DMS 273 treated with DMSO at 0.1 percent for 48 hours (cell line): ENCODE measurements around the gene ITPKB.
"Not testable (repeated sequence)": the region's sequence is repeated elsewhere in the genome, so short reads cannot be mapped to it uniquely, and the experiment has no call there.

Experiments
- DNase-seq: peaks from one replicate; lab custom pipeline; 2025; lab: John Stamatoyannopoulos, UW

ITPKB gene

GRCh38 chr1:226730836-226731235, 8.2 kb downstream of the ITPKB start:
- no peak for DNase-seq

DNA sequence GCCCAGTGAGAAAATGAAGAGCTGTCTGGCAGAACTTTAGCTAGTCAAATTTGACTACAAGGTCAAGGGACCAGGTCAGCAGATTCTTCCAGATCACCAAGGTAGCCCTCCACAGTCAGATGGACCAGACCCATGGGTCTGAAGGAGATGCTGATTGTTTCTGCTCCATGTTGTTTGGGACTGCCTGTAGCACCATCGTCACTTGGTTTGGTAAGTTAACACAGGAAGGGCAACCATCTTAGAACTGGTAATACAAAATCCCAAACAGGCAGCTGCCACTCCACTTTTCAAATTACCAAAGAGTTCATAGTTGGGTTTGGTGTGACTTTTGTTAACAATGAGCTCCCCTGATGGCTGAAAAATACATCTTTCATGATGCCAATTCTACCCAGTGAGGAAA, 9.0 kb downstream of the ITPKB start:
- no peak for DNase-seq

- no peak for DNase-seq
Observed at GRCh38 chr1:226728448-226728847, 10.6 kb downstream of the ITPKB start.

- DNase-seq = no peak
Observed at GRCh38 chr1:226725897-226726267, 13.2 kb downstream of the ITPKB start.

- DNase-seq = peak; percentile 72
Observed at GRCh38 chr1:226723657-226724532, 15.2 kb downstream of the ITPKB start.

GRCh38 chr1:226722901-226723656, 16.0 kb downstream of the ITPKB start:
- no peak for DNase-seq

DNA sequence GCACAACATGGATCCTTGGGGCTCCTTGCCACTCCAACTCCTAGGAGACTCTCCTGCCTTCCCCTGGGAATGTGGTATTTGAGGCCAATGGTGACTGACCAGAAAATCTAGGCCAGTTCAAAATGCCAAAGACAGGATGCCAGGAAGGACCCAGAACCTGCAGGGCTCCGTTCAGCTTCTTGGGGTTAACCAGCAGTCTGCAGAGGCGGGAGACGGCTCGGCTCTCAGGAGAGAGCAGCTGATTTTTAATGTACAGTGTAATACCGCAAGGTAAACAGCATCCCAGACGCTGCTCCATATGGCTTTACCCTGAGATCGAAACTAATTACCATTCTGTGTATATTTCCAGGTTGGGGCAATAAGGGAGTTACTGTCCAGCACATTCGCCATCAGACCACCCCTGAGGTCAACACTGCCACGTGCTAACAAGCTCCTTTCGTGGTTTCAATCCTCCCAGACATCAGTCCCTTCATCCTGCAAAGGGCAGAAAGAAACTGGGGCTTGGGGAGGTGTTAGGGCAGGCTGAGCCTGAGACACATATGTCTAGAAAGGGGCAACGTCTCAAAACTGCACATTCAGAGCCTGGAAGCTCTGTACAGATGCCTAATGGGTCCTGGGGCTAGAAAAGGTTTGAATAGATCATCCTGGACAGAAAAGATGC, 16.7 kb downstream of the ITPKB start:
- peak; percentile 90 for DNase-seq

DNA sequence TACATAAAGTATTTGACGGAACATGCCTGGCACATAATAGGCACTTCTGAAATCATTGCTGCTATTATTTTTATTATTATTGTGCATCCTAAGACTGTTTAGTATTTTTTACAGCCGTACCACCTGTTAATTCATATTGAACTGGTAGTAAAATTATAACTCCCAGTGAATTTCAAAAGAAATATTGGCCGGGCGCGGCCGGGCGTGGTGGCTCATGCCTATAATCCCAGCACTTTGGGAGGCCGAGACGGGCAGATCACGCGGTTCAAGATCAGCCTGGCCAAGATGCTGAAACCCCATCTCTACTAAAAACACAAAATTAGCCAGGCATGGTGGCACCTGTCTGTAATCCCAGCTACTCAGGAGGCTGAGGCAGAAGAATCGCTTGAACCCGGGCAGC, 18.5 kb downstream of the ITPKB start:
- DNase-seq = not testable (repeated sequence)

DNA sequence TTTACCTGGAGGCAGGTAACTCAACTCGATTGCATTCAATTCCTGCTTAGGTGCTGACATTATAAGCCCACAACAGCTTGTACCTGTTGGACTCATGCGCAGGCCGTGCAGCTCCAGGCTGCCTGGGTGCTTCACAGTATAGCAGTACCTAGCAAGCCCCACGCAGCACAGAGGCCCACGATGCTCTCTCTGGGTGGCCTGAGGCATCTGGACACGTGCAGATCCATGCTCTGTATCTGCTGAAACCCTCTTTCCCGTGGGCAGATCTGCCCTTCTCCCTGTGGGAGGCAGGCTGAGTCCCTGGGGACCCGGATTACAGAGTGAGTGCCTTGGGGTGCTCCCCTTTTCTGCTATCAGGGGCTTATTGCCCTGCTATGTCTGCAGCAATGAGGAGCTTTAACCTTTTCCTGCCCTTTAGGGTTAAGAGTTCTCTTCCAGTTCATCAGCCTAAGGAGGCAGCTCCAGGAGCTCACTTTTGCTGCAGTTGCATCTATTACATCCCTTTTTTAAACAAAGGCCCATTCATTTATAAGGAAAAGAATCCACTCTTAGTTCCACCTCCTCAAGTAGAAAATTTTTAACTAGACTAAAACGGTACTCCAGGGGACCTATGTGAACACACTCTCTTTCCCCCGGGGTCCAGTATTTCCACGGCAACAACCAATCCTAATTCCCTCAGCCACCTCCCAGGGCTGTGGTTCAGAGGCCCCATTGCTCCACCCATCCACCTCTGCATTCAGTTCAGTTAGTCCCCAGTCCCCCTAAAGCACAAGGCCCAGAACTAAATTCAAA, 19.3 kb downstream of the ITPKB start:
- DNase-seq = no peak

GRCh38 chr1:226717256-226717909, 21.7 kb downstream of the ITPKB start:
- no peak for DNase-seq

DNA sequence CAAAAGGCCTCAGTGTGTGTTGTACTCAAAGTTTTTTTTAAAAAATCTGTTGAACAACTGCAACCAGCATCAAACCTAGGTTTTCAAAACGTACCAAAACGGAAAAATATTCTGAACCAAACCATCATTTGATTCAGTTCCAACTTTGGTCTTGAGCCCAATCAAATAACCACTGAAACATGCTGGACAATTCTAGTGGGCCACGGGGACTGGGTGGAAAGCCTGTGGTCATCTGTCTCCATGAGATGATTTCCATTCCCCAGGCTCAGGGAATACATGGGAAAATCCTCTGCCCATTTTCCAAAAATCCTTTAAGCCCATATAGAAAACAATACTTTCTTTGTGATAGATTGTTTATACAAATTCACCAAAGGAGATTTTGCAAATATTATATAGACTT, 22.5 kb downstream of the ITPKB start:
- no peak for DNase-seq

DNA sequence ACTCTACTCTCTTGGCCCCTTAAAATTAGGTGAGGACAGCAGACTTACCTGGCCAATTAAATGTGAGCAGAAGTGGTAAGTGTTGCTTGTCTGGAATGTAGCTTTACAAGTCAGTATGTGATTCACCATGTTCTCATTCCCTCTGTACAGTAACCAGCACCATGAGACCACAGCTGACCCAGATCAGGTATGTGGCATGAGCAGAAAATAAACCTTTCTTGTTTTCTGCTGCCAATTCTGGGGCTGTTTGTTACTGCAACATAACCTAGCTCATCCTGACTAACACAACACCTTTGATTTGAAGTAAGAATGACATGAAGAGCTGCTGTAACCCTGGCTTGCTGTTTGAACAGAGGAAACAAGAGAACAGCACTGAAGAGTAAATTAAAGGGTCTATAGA, 24.9 kb downstream of the ITPKB start:
- DNase-seq = no peak

GRCh38 chr1:226712742-226713419, 26.2 kb downstream of the ITPKB start:
- no peak for DNase-seq

DNA sequence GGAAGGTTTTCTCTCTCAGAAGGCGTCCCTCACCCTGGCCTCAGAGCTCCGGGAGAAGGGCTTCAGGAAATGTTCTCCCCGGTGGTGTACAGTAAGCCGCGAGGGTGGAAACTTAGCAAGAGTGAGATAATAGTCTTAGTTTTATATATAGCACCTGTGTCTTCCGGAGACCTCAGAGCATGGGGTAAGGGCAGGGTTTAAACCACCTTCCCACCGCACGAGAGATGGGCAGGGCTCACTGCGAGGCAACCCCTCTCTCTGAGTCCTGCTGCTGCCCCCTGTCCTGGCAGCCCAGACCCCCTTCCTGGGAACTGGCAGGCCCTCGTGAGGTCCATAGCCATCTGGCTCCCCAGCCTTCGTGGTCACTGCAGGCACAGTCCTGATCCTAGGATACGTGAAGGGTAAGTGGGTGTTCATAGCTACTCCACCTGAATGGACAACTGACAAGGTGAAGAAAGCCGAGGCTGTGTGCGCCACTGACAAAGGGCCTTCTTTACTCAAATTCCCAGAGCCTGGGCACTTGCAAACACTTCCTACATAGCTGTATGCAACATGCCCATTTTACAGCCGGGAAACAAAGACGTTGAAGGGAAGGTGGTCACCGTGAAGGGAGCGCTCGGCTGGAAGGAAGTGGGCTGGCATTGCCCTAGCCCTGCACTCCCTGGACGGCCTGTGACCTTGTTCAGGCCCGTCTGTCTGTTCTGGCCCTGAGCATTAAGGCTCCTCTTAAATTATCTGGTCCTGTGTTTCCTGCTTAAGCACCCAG, 26.9 kb downstream of the ITPKB start:
- DNase-seq = no peak

DNA sequence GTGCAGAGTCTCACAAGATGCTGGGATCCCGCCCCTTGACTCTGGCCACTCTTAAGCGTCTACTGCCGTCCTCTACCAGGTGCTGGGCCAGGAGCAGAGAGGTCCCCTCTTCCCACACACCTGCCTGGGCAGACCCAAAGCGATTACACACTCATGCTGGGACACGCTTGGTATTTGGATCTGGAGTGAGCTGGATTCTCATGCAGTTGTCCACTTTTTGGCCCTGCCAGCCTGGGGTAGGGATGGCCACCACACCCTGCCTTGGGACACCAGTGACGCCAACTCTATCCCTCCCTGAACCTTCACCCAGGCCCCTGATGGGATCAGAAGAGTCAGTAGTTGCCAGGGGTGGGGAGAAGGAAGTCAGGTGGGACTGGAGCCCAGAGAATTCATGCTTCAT, 28.6 kb downstream of the ITPKB start:
- DNase-seq = no peak

DNA sequence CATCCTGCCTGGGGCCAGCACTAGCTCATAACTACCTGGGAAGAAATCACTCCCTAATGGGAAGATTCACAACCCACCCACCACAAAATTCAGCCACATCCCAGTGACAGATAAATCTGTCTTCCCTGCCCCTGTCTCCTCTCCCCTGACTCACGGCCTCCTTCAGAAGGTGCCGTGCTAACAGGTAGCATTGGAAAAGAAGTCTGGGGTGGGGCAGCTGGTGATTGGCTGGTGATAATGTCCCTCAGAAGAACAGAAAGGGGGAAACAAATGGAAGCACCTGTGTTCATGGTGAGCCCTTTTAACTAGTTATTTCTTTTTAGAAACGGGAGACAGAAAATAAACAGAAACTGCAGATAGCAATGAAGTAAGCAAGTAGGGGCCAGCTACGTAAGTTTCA, 29.1 kb downstream of the ITPKB start:
- no peak for DNase-seq

GRCh38 chr1:226708967-226709396, 30.1 kb downstream of the ITPKB start:
- DNase-seq = peak; percentile 80

DNA sequence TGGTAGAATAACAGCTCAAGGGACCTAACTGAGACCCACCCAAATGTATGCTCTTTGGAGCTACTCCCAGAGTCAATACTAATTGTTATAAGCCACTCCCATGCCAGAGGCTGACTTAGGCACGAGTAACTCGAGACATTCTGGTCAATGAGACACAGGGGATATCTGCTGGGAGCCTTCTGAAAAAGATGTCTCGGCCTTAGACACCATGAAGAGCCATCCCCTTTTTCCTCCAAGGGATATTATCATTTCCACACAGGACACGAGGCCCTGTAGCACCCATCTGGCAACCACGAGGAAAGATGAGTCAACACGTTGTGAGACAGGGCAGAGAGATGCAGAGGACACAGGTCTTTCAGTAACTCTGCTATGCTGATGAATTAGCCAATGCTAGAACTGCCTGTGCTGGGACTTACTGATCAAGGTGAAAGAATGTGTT, 30.7 kb downstream of the ITPKB start:
- DNase-seq = peak; percentile 86

DNA sequence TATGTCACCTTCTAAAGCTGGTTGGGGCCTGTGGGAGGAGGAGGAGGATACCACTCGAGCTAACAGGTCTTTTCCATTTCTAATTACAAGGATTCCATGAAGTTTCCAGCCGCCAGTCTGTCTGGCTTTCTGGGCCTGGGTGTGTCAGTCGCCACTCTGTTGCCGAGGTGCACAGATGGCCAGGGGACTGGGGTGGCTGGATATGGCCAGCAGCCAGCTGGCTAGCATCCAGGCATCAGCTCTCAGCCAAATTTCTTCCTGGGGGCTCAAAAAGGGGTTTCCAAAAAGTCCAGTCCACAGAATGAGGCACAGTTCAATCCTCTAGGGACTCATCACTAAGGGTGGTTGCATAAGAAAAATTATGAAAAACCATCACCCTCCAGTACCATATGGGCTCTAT, 32.4 kb downstream of the ITPKB start:
- DNase-seq = peak; percentile 93
